Lower lobe of right lung (tissue), 2 donors: ENCODE measurements around the gene TXNRD1. TPM values are rescaled to one million over a fixed set of nuclear protein-coding genes. Genes with fewer than 3 reads are reported as not detected.

Source experiments
- ATAC-seq, 2 donors: fragments of 200-7000 bp; cut with Tn5 transposase; one replicate each; pipeline ENCODE4 v1.9.1; 2020 to 2022; ENCODE audit warnings: mild to moderate bottlenecking in 2 of 2, moderate library complexity in 2 of 2
- DNase-seq: peaks from one replicate; pipeline ENCODE4 v3.0.0-alpha.2; 2020
- H3K27ac ChIP-seq: fragments of 200-600 bp; one replicate; pipeline ENCODE4 v1.8.0; 2022
- H3K27me3 ChIP-seq: fragments of 200-600 bp; one replicate; pipeline ENCODE4 v1.8.0; 2022; ENCODE audit warnings: low read depth
- H3K36me3 ChIP-seq: fragments of 200-600 bp; one replicate; pipeline ENCODE4 v1.8.0; 2022; ENCODE audit warnings: mild to moderate bottlenecking
- H3K4me1 ChIP-seq: fragments of 200-600 bp; one replicate; pipeline ENCODE4 v1.8.0; 2022
- H3K4me3 ChIP-seq: fragments of 200-600 bp; one replicate; pipeline ENCODE4 v1.8.0; 2022; ENCODE audit warnings: mild to moderate bottlenecking
- H3K9me3 ChIP-seq: fragments of 200-600 bp; one replicate; pipeline ENCODE4 v1.8.0; 2022
- intact Hi-C: fragments of 100-400 bp; cut with DNase I; formaldehyde crosslinking; loops from one replicate; pipeline ENCODE4 v1.11.0; 2022
- total RNA-seq: library from RNA; stranded (reverse); fragmentation: NEBNext Ultra II Directional; extraction: Animal tissue kit (Norgen Biotek cat#: 25700); gene quantifications from one replicate; pipeline ENCODE4 v1.2.1, GENCODE V29; 2021
- TF ChIP-seq, protein P1 (sequence below): fragments of 200-600 bp; IDR thresholded peaks from one replicate; pipeline ENCODE4 v1.8.0; 2022; ENCODE audit warnings: antibody characterized with exemption, mild to moderate bottlenecking
- donor health status: DM: no; HTN: yes; CAD: no; lungs with severe emphysema.

The TXNRD1 gene
- total RNA-seq, 1 donor from 2014 or later = 144 TPM

DNA sequence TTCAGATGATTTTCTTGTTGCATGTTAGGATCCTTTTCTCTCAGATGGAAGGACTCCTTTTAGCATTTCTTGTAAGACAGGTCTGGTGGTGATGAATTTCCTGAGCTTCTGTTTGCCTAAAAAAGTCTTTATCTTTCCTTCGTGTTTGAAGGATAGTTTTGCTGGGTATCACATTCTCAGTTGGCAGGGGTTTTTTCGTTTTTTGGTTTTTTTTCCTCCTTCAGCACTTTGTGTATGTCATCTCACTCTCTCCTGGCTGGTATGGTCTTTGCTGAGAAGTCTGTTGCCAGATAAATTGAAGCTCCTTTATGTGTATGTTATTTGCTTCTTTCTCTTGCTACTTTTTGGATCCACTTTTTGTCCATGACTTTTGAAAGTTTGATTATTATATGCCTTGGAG, 15.6 kb upstream of the TXNRD1 start:
- H3K36me3 ChIP-seq = no peaks in the 10 kb centered on the region
- no peak overlapping the region for H3K4me3 ChIP-seq
- intact Hi-C loops = no loop called here
- no peaks in the 10 kb centered on the region for H3K9me3 ChIP-seq
- H3K27ac ChIP-seq = no peak overlapping the region
- H3K27me3 ChIP-seq = no peaks in the 10 kb centered on the region
- H3K4me1 ChIP-seq = peaks cover 7% of the 10 kb centered on the region
- TF ChIP-seq, protein P1, sequence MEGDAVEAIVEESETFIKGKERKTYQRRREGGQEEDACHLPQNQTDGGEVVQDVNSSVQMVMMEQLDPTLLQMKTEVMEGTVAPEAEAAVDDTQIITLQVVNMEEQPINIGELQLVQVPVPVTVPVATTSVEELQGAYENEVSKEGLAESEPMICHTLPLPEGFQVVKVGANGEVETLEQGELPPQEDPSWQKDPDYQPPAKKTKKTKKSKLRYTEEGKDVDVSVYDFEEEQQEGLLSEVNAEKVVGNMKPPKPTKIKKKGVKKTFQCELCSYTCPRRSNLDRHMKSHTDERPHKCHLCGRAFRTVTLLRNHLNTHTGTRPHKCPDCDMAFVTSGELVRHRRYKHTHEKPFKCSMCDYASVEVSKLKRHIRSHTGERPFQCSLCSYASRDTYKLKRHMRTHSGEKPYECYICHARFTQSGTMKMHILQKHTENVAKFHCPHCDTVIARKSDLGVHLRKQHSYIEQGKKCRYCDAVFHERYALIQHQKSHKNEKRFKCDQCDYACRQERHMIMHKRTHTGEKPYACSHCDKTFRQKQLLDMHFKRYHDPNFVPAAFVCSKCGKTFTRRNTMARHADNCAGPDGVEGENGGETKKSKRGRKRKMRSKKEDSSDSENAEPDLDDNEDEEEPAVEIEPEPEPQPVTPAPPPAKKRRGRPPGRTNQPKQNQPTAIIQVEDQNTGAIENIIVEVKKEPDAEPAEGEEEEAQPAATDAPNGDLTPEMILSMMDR = no peak
- ATAC-seq (no peak), DNase-seq (no peak)

DNA sequence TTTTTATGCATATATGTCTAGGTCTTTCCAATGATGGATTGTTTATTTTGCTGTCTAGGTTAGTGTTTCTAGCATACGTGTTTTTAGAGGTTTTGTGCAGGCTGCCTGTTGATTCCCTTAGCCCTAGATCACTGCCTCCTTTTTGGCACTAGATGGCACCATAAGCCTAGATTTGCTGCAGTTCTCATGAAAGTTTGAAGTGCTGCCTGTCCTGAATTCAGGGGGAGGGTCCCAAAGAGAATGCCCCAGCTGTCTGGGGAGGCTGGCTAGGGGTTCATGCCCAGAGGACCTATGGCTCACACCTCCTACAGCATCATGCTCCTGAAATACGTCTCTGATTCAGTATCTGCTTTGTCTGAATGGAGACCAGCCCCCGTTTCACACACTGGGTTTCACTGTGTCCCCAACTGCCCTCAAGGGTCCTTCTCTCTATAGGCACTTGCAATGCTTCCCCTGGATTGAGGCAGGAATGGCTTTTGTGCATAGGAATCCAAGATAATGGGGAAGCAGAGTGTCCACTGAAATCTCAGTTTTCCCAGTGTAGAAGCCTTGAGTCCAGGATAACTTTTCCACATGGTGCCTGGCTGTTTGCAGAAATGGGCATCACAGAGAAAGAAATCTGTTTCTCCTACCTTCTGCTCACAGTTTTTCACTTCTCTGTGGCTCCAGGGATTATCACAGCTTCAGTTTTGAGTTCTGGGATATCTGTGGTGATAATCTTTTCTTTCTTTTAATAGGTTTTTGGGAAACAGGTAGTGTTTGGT, 14.2 kb upstream of the TXNRD1 start:
- DNase-seq = no peak
- intact Hi-C loops = no loop called here
- TF ChIP-seq, protein P1 = peak; percentile 89
- no peaks in the 10 kb centered on the region for H3K36me3 ChIP-seq
- H3K27me3 ChIP-seq = no peaks in the 10 kb centered on the region
- peak; percentile 74 to 84 for ATAC-seq
- peaks cover 7% of the 10 kb centered on the region for H3K4me1 ChIP-seq
- H3K27ac ChIP-seq = no peak overlapping the region
- H3K4me3 ChIP-seq = no peak overlapping the region
- no peaks in the 10 kb centered on the region for H3K9me3 ChIP-seq

DNA sequence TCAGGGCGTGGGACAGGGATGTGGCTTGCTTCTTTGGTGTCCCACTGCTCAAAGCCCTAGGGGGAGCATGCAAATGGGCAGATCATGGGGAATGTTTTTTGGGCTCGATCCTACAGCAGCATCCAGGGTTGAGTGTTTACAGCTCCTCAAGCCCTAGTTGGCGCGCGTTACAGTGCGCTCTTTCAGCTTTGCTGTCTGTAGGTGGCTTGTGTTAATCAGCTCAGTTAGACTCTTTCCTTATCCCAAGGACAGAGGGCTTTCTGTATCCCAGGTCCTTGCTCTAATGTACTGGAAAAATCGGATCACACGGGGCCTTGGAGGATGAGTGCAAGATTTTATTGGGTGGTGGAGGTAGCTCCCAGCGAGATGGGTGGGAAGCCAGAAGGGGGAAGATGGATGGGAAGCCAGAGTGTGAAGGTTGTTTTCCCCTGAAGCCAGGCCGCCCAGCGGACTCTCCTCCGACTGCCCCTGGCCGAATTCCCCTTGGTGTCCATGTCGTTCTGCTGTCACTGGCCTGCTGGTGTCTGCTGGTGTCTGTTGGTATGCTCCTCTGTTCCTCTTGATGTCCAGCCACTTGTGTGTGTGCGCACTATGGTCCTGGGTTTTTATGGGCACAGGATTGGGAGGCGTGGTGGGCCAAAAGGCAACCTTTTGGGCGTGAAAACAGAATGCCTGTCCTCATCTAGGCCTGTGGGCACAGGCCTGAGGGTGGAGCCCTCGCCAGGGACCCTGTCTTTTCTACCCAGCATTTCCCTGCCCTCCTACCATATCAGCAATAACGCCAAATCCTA, 10.7 kb upstream of the TXNRD1 start:
- Histone ChIP-seq H3K27ac (no peak overlapping the region), H3K4me1 (peaks cover 18% of the 10 kb centered on the region), H3K9me3 (no peaks in the 10 kb centered on the region), H3K4me3 (no peak overlapping the region), H3K27me3 (no peaks in the 10 kb centered on the region), H3K36me3 (no peaks in the 10 kb centered on the region)
- DNase-seq (no peak), ATAC-seq (no peak)
- TF ChIP-seq, protein P1 = no peak
- intact Hi-C loops = no loop called here

DNA sequence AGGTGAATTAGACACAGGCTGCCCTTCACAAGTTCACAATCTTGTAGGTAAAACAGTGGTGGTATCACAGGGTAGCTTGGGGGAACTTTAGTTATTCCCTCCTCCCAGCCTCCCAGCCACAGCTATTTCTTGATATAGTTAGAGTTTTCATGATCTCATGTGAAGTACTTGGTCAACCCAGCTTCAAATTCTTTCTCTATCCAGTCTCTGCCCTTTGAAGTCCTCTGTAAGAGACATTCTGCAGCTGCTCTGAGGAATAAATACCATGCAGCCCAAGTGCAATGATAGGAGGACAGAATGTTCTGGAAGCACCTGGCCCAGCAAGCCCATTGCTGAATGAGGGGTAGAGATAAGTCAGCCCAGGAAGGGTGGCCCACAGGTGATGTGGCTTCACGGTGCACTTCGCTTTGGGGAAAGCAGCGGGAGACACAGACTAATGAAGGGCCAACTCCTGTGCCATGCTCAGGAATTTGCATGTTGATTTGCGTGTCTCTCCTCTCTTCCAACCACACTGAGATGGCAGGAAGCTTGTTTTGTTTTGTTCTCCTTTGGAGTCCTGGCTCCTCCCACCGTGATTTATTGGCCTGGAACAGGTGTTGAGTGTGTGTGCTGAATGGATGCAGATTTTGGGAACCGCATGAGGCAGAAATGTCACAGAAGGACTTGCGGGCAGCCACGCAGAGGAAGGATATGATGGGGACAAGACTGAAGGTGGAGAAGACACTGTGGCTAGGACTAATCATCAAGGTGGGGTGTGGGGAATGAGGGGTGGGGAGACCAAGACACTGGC, 8.0 kb upstream of the TXNRD1 start:
- Histone ChIP-seq H3K36me3 (no peaks in the 10 kb centered on the region), H3K4me1 (peaks cover 10% of the 10 kb centered on the region), H3K27ac (no peak overlapping the region), H3K27me3 (no peaks in the 10 kb centered on the region), H3K9me3 (no peaks in the 10 kb centered on the region), H3K4me3 (no peak overlapping the region)
- intact Hi-C loops = no loop called here
- ATAC-seq = peak in 1 of 2 donors; percentile 17
- TF ChIP-seq, protein P1 = no peak
- DNase-seq = no peak

DNA sequence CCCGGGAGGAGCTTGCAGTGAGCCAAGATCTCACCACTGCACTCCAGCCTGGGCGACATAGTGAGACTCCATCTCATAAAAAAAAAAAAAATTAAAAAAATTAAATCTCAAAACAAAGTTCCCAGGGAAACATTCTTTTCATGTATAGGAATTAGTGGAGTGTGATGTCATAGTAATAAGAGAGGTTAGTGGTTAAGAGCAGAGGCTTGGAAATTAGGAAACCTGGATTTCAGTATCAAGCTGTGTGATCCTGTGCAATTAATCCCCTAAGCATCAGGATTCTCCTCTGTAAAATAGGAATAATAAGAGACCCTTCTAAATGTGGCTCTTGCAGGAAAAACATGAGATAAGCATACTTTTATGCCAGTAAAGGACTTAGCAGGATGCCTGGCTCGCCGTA, 3.1 kb upstream of the TXNRD1 start:
- no peaks in the 10 kb centered on the region for H3K27me3 ChIP-seq
- H3K4me1 ChIP-seq = peaks cover 17% of the 10 kb centered on the region
- DNase-seq = no peak
- intact Hi-C loops = loop anchor here (10.0 kb wide), 1 partner anchor 142 kb away; no protein-coding TSS in a partner anchor
- no peaks in the 10 kb centered on the region for H3K9me3 ChIP-seq
- H3K36me3 ChIP-seq = no peaks in the 10 kb centered on the region
- no peak overlapping the region for H3K27ac ChIP-seq
- no peak for ATAC-seq
- H3K4me3 ChIP-seq = no peak overlapping the region
- TF ChIP-seq, protein P1 = no peak
